Ishikawa (cell line): ENCODE data around the gene CACNB3.

ENCODE experiments used
- CEBPB ChIP-seq: IDR thresholded peaks from 2 replicates; pipeline ENCODE4 v1.6.1; 2012
- CREB1 ChIP-seq: IDR thresholded peaks from 2 replicates; pipeline ENCODE4 v1.6.1; 2012; ENCODE audit warnings: low read depth
- EGR1 ChIP-seq: IDR thresholded peaks from 2 replicates; pipeline ENCODE4 v1.6.1; 2012
- EP300 ChIP-seq: IDR thresholded peaks from 2 replicates; pipeline ENCODE4 v1.6.1; 2012; ENCODE audit warnings: borderline replicate concordance
- FOXM1 ChIP-seq: IDR thresholded peaks from 2 replicates; pipeline ENCODE4 v1.6.1; 2012; ENCODE audit warnings: low read depth, borderline replicate concordance
- NFIC ChIP-seq: IDR thresholded peaks from 2 replicates; pipeline ENCODE4 v1.6.1; 2012
- RAD21 ChIP-seq: IDR thresholded peaks from 2 replicates; pipeline ENCODE4 v1.6.1; 2012; ENCODE audit warnings: low read depth
- TAF1 ChIP-seq: IDR thresholded peaks from 2 replicates; pipeline ENCODE4 v1.6.1; 2012; ENCODE audit warnings: low read depth, mild to moderate bottlenecking
- TCF12 ChIP-seq: IDR thresholded peaks from 2 replicates; pipeline ENCODE4 v1.6.1; 2012; ENCODE audit warnings: low read depth
- TEAD4 ChIP-seq: IDR thresholded peaks from 2 replicates; pipeline ENCODE4 v1.6.1; 2012
- YY1 ChIP-seq: IDR thresholded peaks from 2 replicates; pipeline ENCODE4 v1.6.1; 2012; ENCODE audit warnings: low read depth
- ZBTB7A ChIP-seq: IDR thresholded peaks from 2 replicates; pipeline ENCODE4 v1.6.1; 2012; ENCODE audit warnings: low read depth
- TF ChIP-seq, protein P1 (sequence below): IDR thresholded peaks from 2 replicates; pipeline ENCODE4 v1.6.1; 2012
- TF ChIP-seq, protein P2 (sequence below): IDR thresholded peaks from 2 replicates; pipeline ENCODE4 v1.6.1; 2012; ENCODE audit warnings: low read depth, mild to moderate bottlenecking
- TF ChIP-seq, protein P3 (sequence below): IDR thresholded peaks from 2 replicates; pipeline ENCODE4 v1.6.1; 2012

The CACNB3 gene

DNA sequence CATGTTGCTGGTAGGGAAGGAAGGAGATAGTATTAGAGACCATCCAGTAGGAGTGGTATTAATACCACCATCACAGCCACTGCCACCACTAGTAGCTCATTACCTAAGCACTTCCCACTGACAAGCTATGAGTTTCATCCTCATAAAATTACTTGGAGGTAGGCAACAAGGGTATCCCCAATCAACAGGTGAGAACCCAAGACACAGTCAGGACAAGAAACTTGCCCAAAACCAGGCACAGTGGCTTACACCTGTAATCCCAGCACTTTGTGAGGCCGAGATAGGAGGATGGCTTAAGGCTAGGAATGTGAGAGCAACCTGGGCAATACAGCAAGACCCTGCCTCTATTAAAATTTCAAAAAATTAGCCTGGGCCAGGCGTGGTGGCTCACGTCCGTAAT lies 34.9 kb upstream of the CACNB3 start:
- TF ChIP-seq EP300 (no peak), NFIC (no peak), TAF1 (no peak), ZBTB7A (no peak), RAD21 (no peak), CREB1 (no peak), YY1 (no peak)
- TF ChIP-seq, protein P1, sequence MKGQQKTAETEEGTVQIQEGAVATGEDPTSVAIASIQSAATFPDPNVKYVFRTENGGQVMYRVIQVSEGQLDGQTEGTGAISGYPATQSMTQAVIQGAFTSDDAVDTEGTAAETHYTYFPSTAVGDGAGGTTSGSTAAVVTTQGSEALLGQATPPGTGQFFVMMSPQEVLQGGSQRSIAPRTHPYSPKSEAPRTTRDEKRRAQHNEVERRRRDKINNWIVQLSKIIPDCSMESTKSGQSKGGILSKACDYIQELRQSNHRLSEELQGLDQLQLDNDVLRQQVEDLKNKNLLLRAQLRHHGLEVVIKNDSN: no peak

DNA sequence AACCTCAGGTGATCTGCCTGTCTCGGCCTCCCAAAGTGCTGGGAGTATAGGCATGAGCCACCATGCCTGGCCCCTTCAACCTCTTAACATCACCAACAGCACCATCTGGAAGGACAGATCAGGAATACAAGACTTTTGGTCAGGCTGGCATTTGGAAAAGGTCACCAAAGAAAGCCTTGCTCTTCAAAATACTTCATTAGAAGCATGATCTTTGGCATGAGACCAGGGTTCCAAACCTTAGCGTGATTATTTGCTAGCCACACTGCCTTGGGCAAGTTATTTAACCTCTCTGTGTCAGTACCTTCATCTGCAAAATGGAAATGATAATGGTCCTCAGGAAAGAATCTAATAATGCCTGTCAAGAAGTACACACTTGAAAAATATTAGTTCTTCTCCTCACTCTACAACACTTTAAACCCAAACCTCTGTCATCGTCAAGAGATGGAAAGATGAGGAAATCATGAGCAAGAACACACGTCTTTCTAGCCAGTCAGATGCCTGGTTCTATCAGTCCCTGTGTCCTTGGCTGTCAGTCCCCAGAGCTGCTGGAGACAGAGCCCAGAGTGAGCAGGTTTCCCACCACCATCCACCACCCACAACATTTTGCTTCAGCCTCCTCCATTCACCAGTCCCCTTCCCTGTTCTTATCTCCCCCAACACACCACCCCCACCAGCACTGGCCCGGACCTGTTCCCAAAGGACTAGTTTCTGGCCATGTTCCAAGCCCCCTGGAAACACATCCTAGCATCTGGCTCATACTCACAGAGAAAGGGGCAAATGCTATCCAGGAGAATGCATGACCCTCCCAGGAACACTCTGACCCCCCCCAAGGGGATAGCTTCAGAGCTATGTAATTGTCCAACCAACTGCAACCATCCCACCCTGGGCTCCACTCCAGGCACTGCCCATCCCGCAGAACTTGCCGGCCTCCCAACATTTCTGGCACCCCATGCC lies 31.4 kb upstream of the CACNB3 start:
- TF ChIP-seq CREB1 (no peak), ZBTB7A (no peak)

DNA sequence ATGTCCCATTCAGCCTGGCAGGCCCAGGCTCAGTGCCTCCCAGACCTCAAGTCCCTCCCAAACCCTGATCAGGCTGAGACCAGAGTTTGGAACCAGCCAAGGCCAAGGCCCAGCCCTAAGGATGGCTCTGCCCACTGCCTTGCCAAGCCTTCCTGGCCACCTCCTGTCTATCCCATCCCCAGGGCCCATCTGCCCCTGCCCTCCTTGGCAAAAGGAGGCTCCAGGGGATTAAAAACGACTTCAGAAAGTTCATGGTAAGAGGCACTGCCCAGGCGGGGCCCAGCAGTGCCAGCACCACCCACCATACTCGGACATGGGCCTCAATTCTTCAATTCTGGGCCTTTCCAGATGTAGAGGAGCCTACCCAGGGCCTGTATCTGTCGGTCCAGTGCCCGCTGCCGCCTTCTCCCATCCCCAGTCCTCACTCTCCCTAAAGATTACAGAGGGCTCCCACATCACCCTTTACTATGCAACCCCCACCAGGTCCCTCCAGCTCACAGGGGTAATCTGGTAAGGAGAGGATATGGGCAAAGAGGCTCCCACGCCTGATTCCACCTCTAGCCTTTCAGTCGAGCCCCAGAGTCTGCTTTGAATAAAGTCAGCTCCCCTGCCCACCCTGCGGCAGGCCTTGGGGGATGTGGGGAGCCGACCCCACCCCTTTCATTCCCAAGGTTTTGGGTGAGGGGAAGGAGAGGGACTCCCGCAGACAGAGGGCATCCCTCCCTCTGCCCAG lies 30.3 kb upstream of the CACNB3 start:
- no peak for TF ChIP-seq TCF12
- TF ChIP-seq FOXM1: no peak

DNA sequence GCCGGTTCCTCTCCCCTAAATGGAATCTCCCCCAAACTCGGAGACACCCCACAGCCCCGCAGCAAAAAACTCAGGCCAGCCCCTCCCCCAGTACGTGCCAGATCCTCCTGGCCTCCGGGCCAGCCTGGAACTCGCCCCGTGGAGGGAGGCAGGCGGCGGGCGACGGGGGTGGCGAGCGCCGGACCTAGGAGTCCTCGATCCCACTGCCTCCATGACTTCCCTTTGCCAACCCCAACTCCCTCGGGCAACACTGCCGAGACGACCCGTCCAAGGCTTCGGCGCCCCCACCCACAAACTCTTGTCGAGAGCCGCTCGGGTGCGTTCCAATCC lies 29.8 kb upstream of the CACNB3 start:
- TF ChIP-seq FOXM1: no peak

DNA sequence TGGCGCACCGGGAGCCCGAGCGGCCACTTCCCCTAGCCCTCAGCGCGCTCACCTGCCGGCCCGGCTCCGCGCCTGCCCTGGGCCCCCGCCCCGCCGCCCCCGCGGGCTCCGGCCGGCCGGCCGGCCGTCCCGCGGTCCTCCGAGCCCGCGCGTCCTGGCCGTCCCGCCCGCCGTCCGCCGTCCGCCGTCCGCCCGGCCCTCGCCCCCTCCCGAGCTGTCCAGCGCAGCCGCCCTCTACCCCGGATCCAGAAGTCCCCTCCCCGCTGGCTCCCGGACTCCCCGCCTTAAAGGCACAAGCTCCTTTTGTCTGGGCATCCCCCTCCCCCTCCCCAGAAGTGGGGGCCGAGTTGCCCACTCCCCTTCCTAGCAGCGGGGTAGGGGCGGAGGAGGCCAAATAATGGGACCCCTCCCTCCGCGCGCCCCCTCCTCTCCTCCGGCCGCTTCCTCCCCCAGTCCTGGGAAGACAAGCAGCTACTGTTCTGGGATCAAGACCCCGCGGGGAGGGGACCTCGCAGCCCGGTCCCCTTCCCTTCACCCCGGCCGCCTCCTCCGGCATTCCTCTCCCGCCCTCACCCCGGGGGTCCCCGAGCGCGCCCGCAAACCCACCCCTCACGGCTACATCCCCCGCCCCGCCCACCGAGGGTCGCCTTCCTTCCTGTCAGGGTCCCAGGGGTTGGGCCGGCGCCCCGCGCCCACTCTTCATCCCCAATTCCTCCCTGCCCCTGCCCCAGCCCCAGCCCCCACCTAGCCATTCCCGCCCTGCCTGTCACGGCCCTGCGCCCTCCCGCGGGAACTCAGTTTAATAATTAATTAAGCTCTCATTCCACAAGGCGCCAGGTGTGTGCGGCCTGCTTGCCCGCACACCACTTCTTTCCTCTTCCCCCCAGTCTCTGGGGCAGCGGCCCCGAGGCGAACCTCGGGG lies 29.2 kb upstream of the CACNB3 start, which contains the start of gene ADCY6:
Gene ADCY6, minus strand, starts transcription at position 236 of the 922 bp plus-strand sequence. CDS start 5,655 bp downstream, outside the sequence.
- TF ChIP-seq TEAD4 (no peak; the same call in none of the 2 replicates), EP300 (0 out of 2 replicates have a peak, but pooled peaks have one; percentile 20), ZBTB7A (peak; percentile 99), CEBPB (no peak), NFIC (0 out of 2 replicates have a peak, but pooled peaks have one; percentile 40), RAD21 (no peak), TCF12 (peak; percentile 63), TAF1 (peak; percentile 86; the same call in 1 of the 2 replicates), EGR1 (0 out of 2 replicates have a peak, but pooled peaks have one; percentile 29), FOXM1 (no peak), YY1 (0 out of 2 replicates have a peak, but pooled peaks have one; percentile 23), CREB1 (no peak)
- TF ChIP-seq, protein P2, sequence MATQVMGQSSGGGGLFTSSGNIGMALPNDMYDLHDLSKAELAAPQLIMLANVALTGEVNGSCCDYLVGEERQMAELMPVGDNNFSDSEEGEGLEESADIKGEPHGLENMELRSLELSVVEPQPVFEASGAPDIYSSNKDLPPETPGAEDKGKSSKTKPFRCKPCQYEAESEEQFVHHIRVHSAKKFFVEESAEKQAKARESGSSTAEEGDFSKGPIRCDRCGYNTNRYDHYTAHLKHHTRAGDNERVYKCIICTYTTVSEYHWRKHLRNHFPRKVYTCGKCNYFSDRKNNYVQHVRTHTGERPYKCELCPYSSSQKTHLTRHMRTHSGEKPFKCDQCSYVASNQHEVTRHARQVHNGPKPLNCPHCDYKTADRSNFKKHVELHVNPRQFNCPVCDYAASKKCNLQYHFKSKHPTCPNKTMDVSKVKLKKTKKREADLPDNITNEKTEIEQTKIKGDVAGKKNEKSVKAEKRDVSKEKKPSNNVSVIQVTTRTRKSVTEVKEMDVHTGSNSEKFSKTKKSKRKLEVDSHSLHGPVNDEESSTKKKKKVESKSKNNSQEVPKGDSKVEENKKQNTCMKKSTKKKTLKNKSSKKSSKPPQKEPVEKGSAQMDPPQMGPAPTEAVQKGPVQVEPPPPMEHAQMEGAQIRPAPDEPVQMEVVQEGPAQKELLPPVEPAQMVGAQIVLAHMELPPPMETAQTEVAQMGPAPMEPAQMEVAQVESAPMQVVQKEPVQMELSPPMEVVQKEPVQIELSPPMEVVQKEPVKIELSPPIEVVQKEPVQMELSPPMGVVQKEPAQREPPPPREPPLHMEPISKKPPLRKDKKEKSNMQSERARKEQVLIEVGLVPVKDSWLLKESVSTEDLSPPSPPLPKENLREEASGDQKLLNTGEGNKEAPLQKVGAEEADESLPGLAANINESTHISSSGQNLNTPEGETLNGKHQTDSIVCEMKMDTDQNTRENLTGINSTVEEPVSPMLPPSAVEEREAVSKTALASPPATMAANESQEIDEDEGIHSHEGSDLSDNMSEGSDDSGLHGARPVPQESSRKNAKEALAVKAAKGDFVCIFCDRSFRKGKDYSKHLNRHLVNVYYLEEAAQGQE: 0 out of 2 replicates have a peak, but pooled peaks have one; percentile 20
- TF ChIP-seq, protein P1: no peak
- TF ChIP-seq, protein P3, sequence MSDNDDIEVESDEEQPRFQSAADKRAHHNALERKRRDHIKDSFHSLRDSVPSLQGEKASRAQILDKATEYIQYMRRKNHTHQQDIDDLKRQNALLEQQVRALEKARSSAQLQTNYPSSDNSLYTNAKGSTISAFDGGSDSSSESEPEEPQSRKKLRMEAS: peak; percentile 49; the same call in 1 of the 2 replicates

DNA sequence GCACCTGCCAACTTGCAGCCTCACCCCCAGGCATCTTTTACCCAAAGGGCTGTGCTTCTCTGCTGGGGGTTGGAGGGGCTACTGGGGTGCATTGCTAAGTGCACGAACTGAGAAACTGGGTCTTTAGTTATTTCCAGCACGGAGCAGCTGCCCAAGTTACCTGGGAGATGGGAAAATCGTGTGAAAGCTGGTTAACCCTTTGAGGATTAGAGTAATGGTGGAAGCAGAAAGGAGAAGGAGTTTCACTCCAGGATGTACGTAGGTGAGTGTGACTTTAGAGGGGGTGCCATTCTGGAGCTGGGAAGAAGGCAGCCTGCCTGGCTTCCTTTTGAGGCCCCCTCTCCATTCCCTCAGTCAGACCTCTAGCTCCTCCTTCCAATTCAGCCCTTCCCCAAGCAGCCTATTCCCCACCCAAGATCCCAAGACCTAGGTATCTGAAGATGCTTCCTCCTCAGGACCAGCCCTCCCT lies 28.4 kb upstream of the CACNB3 start:
- TF ChIP-seq TEAD4 (no peak), FOXM1 (no peak), EP300 (no peak), NFIC (no peak), YY1 (no peak), ZBTB7A (no peak), EGR1 (no peak), TCF12 (no peak), RAD21 (no peak), TAF1 (no peak)
- TF ChIP-seq, protein P2: no peak
- TF ChIP-seq, protein P1: no peak
- TF ChIP-seq, protein P3: no peak
